GM12864 (cell line): ENCODE measurements around the gene TCF12.

Experiments
- DNase-seq: peaks from one replicate; pipeline ENCODE4 v3.0.0-alpha.2; 2011; ENCODE audit warnings: low read depth
- H3K4me3 ChIP-seq: 2 replicates; pipeline ENCODE4 v1.5.1; 2011; ENCODE audit warnings: mild to moderate bottlenecking, low read depth, low read length, control low read depth
- CTCF ChIP-seq: IDR thresholded peaks from 2 replicates; pipeline ENCODE4 v1.5.1; 2011; ENCODE audit warnings: low read depth, mild to moderate bottlenecking, moderate library complexity, low read length, control low read depth, inconsistent platforms; ENCODE audit errors: missing control alignments

The TCF12 gene

GRCh38 chr15:56980473-56980872, 62.0 kb downstream of the TCF12 start:
- no peak overlapping the region for H3K4me3 ChIP-seq
- no peak for TF ChIP-seq CTCF

GRCh38 chr15:56981160-56981559, 62.7 kb downstream of the TCF12 start:
- no peak overlapping the region for H3K4me3 ChIP-seq
- no peak for DNase-seq
- TF ChIP-seq CTCF: no peak

More at GRCh38 chr15:56980473-56980872, 62.0 kb downstream of the TCF12 start:
- DNase-seq: no peak

GRCh38 chr15:56982987-56983386, 64.5 kb downstream of the TCF12 start:
- no peak for DNase-seq
- no peak for TF ChIP-seq CTCF

GRCh38 chr15:56984681-56985481, 66.4 kb downstream of the TCF12 start:
- no peak for DNase-seq
- H3K4me3 ChIP-seq: no peak overlapping the region
- TF ChIP-seq CTCF: no peak

More at GRCh38 chr15:56982987-56983386, 64.5 kb downstream of the TCF12 start:
- no peak overlapping the region for H3K4me3 ChIP-seq

GRCh38 chr15:56985856-56986255, 67.4 kb downstream of the TCF12 start:
- no peak for TF ChIP-seq CTCF
- H3K4me3 ChIP-seq: no peak overlapping the region
- no peak for DNase-seq

GRCh38 chr15:56987286-56987685, 68.8 kb downstream of the TCF12 start:
- TF ChIP-seq CTCF: no peak
- no peak overlapping the region for H3K4me3 ChIP-seq
- no peak for DNase-seq

GRCh38 chr15:56988219-56988618, 69.8 kb downstream of the TCF12 start:
- no peak for TF ChIP-seq CTCF
- no peak for DNase-seq
- no peak overlapping the region for H3K4me3 ChIP-seq
